ENCODE measurements around the gene CLEC16A.

- no peak for TF ChIP-seq CTCF (IDR thresholded peaks at IDR 0.05)
- no peak for TF ChIP-seq EZH2 (IDR thresholded peaks at IDR 0.05)
Observed at GRCh38 chr16:11175787-11176341, 231.5 kb downstream of the CLEC16A start.
